GM12878 (cell line): ENCODE data around the gene INPP4B. TPM values are rescaled to one million over a fixed set of nuclear protein-coding genes. Genes with fewer than 3 reads are reported as not detected.

Source experiments
- ATAC-seq: fragments of 200-7000 bp; cut with Tn5 transposase; 3 replicates; pipeline ENCODE4 v1.9.1; 2020; ENCODE audit warnings: mild to moderate bottlenecking, moderate library complexity
- BruUV-seq: library from RNA; stranded (reverse); fragments of 400-500 nt; replicated peaks from 2 replicates; lab custom pipeline; 2021; lab: Mats Ljungman, UMichigan
- CTCF ChIA-PET: fragments of 300-600 bp; sonication (Branson Sonifier 250); formaldehyde crosslinking; extraction: SDS; loops from one replicate; lab custom pipeline; 2021; ENCODE audit warnings: inconsistent platforms; lab: Yijun Ruan, JAX
- POLR2A ChIA-PET: fragments of 350-600 bp; formaldehyde crosslinking; extraction: SDS; loops from one replicate; lab custom pipeline; 2021; ENCODE audit warnings: inconsistent platforms; lab: Charles Lee
- RAD21 ChIA-PET: fragments of 300-600 bp; sonication (Branson Sonifier 250); formaldehyde crosslinking; loops from one replicate; lab custom pipeline; 2023; ENCODE audit warnings: antibody characterized with exemption; ENCODE audit not compliant: unreplicated experiment; lab: Charles Lee
- SMC1A ChIA-PET: fragments of 300-600 bp; sonication (Branson Sonifier 250); formaldehyde crosslinking; loops from one replicate; lab custom pipeline; 2023; ENCODE audit not compliant: unreplicated experiment, uncharacterized antibody; lab: Charles Lee
- DNase-seq: peaks from one replicate; pipeline ENCODE4 v3.0.0-alpha.2; 2011; ENCODE audit warnings: low read depth, low spot score
- FAIRE-seq: peaks from 3 replicates; lab custom pipeline; 2011; peaks lifted over from hg19 to GRCh38; lab: Jason Lieb, UNC
- H2AFZ ChIP-seq: 2 replicates; pipeline ENCODE4 v1.6.0; 2011; ENCODE audit warnings: low read depth, low read length, control low read depth; ENCODE audit not compliant: control insufficient read depth
- H3K27ac ChIP-seq: 2 replicates; pipeline ENCODE4 v1.5.1; 2011; ENCODE audit warnings: control low read depth; ENCODE audit not compliant: control insufficient read depth, insufficient read depth
- H3K27me3 ChIP-seq, 2 experiments: replicated peaks in 1 of 2; 2 replicates each; pipeline versions ENCODE4 v1.6.0 to v1.6.1; 2011; ENCODE audit warnings: low read length in 1 of 2; ENCODE audit not compliant: control insufficient read depth in 2 of 2, insufficient read depth in 2 of 2
- H3K36me3 ChIP-seq, 2 experiments: 2 replicates each; pipeline ENCODE4 v1.5.1; 2011; ENCODE audit warnings: low read length in 1 of 2; ENCODE audit not compliant: control insufficient read depth in 2 of 2, insufficient read depth in 2 of 2
- H3K4me1 ChIP-seq: 2 replicates; pipeline ENCODE4 v1.6.1; 2011; ENCODE audit warnings: mild to moderate bottlenecking, low read length, moderate library complexity, mixed read lengths; ENCODE audit not compliant: control insufficient read depth, insufficient read depth
- H3K4me2 ChIP-seq: 2 replicates; pipeline ENCODE4 v1.6.0; 2011; ENCODE audit warnings: control low read depth; ENCODE audit not compliant: control insufficient read depth, insufficient read depth
- H3K4me3 ChIP-seq: fragments of 200-600 bp; sonication (generic); 2 replicates; pipeline ENCODE4 v1.5.1; 2016
- H3K79me2 ChIP-seq: 2 replicates; pipeline ENCODE4 v1.6.0; 2011; ENCODE audit warnings: low read length; ENCODE audit not compliant: control insufficient read depth, insufficient read depth
- H3K9ac ChIP-seq: 2 replicates; pipeline ENCODE4 v1.8.0; 2011; ENCODE audit warnings: low read length, control low read depth, mixed read lengths; ENCODE audit not compliant: control insufficient read depth, insufficient read depth
- H3K9me3 ChIP-seq: replicated peaks from 3 replicates; pipeline ENCODE4 v1.5.1; 2011; ENCODE audit warnings: mild to moderate bottlenecking, low read length; ENCODE audit not compliant: control insufficient read depth, insufficient read depth
- H4K20me1 ChIP-seq: 2 replicates; pipeline ENCODE4 v1.6.0; 2011; ENCODE audit not compliant: control insufficient read depth, insufficient read depth
- CBX3 ChIP-seq: fragments of 200-600 bp; sonication (generic); IDR thresholded peaks from 2 replicates; pipeline ENCODE4 v1.6.1; 2016; ENCODE audit warnings: low read depth, borderline replicate concordance
- NR2C2 ChIP-seq: IDR thresholded peaks from 2 replicates; pipeline ENCODE4 v1.6.1; 2011; ENCODE audit warnings: borderline replicate concordance, low read depth; ENCODE audit not compliant: control insufficient read depth, insufficient read length
- PAX8 ChIP-seq: fragments of 450-650 bp; IDR thresholded peaks from 2 replicates; pipeline ENCODE4 v1.6.1; 2017; ENCODE audit warnings: mild to moderate bottlenecking, moderate library complexity
- POU2F2 ChIP-seq: IDR thresholded peaks from 3 replicates; pipeline ENCODE4 v1.6.1; 2011; ENCODE audit warnings: low read depth, mild to moderate bottlenecking, low read length, borderline replicate concordance
- SMAD1 ChIP-seq: fragments of 450-650 bp; IDR thresholded peaks from 2 replicates; pipeline ENCODE4 v1.6.1; 2018; ENCODE audit warnings: mild to moderate bottlenecking, low read depth; ENCODE audit not compliant: partially characterized antibody
- SMARCA5 ChIP-seq: fragments of 450-650 bp; IDR thresholded peaks from 2 replicates; pipeline ENCODE4 v1.6.1; 2017; ENCODE audit warnings: mild to moderate bottlenecking
- SREBF1 ChIP-seq: IDR thresholded peaks from 2 replicates; pipeline ENCODE4 v1.6.1; 2012; ENCODE audit warnings: mild to moderate bottlenecking, low read length
- TCF7 ChIP-seq: IDR thresholded peaks from 2 replicates; pipeline ENCODE4 v1.6.1; 2014; ENCODE audit warnings: antibody characterized with exemption, borderline replicate concordance
- WGBS: methylation state at CpG from one replicate; pipeline ENCODE4 v1.1.6; 2016; ENCODE audit warnings: low lambda C conversion rate; ENCODE audit not compliant: insufficient replicate concordance, insufficient coverage; ENCODE audit errors: missing lambda C conversion rate; 5-methylcytosine and 5-hydroxymethylcytosine counted together
- in situ Hi-C: fragments of 300-500 bp; cut with MboI; formaldehyde crosslinking; loops from 9 replicates; pipeline ENCODE4 v1.14.3; 2018; ENCODE audit warnings: mixed read lengths
- intact Hi-C: fragments of 100-400 bp; cut with micrococcal nuclease; formaldehyde crosslinking; loops from one replicate; pipeline ENCODE4 v1.14.2; 2022; ENCODE audit not compliant: unreplicated experiment
- polyA plus RNA-seq, 11 experiments: library from polyadenylated mRNA; depleted of rRNA in 4 of 11; unstranded in 6 of 11; stranded (reverse) in 5 of 11; fragments of >200 nt; fragmentation: Nextera tagmentation in 4 of 11; fragmentation: Illumina TruSeq in 1 of 11; extraction: Ambion mirVana in 4 of 11; extraction: Trizol in 1 of 11; gene quantifications; 1 replicate in 1 of 11; 2 replicates in 10 of 11; pipeline versions ENCODE4 v1.2.1 to v1.2.3, GENCODE V29; 2011 to 2016; ENCODE audit warnings: inconsistent platforms in 2 of 11, missing spikeins in 2 of 11, low read depth in 1 of 11
- total RNA-seq, 4 experiments: library from RNA; depleted of rRNA in 3 of 4; stranded (reverse); fragments of >200 nt in 3 of 4; fragmentation: Illumina TruSeq in 1 of 4; extraction: Trizol in 1 of 4; gene quantifications; 2 replicates each; pipeline versions ENCODE4 v1.2.1 to v1.2.3, GENCODE V29; 2013 to 2021
- TF ChIP-seq, protein P1 (sequence below), 3 experiments: IDR thresholded peaks in 2 of 3; conservative IDR thresholded peaks in 1 of 3; 2 replicates each; pipeline ENCODE4 v1.5.1; 2011; ENCODE audit warnings: low read depth in 3 of 3, low read length in 3 of 3, mild to moderate bottlenecking in 3 of 3, control low read depth in 2 of 3, moderate library complexity in 2 of 3, inconsistent platforms in 1 of 3, mixed read lengths in 1 of 3; ENCODE audit not compliant: control insufficient read depth in 2 of 3, insufficient read depth in 1 of 3; ENCODE audit errors: extremely low read depth in 1 of 3
- TF ChIP-seq, protein P2 (sequence below): IDR thresholded peaks from 2 replicates; pipeline ENCODE4 v1.6.1; 2011; ENCODE audit warnings: low read depth, low read length, improper control_type of control experiment, borderline replicate concordance
- TF ChIP-seq, protein P3 (sequence below): IDR thresholded peaks from 2 replicates; pipeline ENCODE4 v1.6.1; 2012; ENCODE audit warnings: improper control_type of control experiment, low read depth, low read length; ENCODE audit not compliant: insufficient replicate concordance

The INPP4B gene
- total and polyA plus RNA-seq, 10 of the 15 experiments (the other 5 are each of a cell fraction or from before 2014, with no cell fraction given), result 0.53 to 11.2 (median 0.95) TPM

DNA sequence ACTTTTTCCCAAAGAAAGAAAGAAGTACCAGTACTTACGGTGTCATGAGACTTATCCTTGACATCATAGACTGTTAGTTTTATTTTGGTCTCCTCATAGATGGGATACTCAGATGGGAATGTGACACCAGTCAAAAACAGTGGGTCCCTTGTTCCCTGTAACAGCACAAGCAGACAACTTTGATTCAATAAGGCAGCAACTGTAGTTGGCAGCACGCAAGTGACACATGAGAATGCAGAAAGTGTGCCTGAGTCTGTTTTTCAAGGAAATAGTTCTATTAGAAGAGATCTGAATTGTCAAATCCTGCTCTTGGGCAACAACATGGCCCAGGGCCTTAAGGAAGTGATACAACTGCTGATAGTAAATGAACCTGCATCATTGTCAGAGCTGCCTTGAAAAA lies 443.2 kb downstream of the INPP4B start:
- no peak for TF ChIP-seq SREBF1
- no peak for TF ChIP-seq TCF7
- TF ChIP-seq CBX3, result no peak
- no peak for TF ChIP-seq PAX8
- no peak for TF ChIP-seq NR2C2
- TF ChIP-seq, protein P1, sequence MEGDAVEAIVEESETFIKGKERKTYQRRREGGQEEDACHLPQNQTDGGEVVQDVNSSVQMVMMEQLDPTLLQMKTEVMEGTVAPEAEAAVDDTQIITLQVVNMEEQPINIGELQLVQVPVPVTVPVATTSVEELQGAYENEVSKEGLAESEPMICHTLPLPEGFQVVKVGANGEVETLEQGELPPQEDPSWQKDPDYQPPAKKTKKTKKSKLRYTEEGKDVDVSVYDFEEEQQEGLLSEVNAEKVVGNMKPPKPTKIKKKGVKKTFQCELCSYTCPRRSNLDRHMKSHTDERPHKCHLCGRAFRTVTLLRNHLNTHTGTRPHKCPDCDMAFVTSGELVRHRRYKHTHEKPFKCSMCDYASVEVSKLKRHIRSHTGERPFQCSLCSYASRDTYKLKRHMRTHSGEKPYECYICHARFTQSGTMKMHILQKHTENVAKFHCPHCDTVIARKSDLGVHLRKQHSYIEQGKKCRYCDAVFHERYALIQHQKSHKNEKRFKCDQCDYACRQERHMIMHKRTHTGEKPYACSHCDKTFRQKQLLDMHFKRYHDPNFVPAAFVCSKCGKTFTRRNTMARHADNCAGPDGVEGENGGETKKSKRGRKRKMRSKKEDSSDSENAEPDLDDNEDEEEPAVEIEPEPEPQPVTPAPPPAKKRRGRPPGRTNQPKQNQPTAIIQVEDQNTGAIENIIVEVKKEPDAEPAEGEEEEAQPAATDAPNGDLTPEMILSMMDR (IDR thresholded peaks at IDR 0.05 in 2 of 3, conservative IDR thresholded peaks at IDR 0.05 in 1 of 3; ENCODE audit: control insufficient read depth in 2 of 3, extremely low read depth in 1 of 3, insufficient read depth in 1 of 3, low read depth in 3 of 3, low read length in 3 of 3), result no peak
- TF ChIP-seq, protein P2, sequence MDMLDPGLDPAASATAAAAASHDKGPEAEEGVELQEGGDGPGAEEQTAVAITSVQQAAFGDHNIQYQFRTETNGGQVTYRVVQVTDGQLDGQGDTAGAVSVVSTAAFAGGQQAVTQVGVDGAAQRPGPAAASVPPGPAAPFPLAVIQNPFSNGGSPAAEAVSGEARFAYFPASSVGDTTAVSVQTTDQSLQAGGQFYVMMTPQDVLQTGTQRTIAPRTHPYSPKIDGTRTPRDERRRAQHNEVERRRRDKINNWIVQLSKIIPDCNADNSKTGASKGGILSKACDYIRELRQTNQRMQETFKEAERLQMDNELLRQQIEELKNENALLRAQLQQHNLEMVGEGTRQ, result no peak
- no peak for TF ChIP-seq SMARCA5
- TF ChIP-seq SMAD1, result no peak
- TF ChIP-seq POU2F2, result no peak
- TF ChIP-seq, protein P3, sequence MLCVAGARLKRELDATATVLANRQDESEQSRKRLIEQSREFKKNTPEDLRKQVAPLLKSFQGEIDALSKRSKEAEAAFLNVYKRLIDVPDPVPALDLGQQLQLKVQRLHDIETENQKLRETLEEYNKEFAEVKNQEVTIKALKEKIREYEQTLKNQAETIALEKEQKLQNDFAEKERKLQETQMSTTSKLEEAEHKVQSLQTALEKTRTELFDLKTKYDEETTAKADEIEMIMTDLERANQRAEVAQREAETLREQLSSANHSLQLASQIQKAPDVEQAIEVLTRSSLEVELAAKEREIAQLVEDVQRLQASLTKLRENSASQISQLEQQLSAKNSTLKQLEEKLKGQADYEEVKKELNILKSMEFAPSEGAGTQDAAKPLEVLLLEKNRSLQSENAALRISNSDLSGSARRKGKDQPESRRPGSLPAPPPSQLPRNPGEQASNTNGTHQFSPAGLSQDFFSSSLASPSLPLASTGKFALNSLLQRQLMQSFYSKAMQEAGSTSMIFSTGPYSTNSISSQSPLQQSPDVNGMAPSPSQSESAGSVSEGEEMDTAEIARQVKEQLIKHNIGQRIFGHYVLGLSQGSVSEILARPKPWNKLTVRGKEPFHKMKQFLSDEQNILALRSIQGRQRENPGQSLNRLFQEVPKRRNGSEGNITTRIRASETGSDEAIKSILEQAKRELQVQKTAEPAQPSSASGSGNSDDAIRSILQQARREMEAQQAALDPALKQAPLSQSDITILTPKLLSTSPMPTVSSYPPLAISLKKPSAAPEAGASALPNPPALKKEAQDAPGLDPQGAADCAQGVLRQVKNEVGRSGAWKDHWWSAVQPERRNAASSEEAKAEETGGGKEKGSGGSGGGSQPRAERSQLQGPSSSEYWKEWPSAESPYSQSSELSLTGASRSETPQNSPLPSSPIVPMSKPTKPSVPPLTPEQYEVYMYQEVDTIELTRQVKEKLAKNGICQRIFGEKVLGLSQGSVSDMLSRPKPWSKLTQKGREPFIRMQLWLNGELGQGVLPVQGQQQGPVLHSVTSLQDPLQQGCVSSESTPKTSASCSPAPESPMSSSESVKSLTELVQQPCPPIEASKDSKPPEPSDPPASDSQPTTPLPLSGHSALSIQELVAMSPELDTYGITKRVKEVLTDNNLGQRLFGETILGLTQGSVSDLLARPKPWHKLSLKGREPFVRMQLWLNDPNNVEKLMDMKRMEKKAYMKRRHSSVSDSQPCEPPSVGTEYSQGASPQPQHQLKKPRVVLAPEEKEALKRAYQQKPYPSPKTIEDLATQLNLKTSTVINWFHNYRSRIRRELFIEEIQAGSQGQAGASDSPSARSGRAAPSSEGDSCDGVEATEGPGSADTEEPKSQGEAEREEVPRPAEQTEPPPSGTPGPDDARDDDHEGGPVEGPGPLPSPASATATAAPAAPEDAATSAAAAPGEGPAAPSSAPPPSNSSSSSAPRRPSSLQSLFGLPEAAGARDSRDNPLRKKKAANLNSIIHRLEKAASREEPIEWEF, result no peak
- Histone ChIP-seq H4K20me1 (no peaks in the 10 kb centered on the region), H3K4me2 (no peak overlapping the region), H2AFZ (no peak overlapping the region), H3K27me3 (no peaks in the 10 kb centered on the region), H3K4me3 (no peak overlapping the region), H3K79me2 (no peaks in the 10 kb centered on the region), H3K9ac (no peak overlapping the region), H3K9me3 (no peaks in the 10 kb centered on the region), H3K27ac (no peak overlapping the region), H3K36me3 (no peaks in the 10 kb centered on the region), H3K4me1 (no peaks in the 10 kb centered on the region; the same call in 1 of the 2 replicates)
- intact Hi-C loops (loop anchor here (5.0 kb wide), 2 partner anchors 149 to 164 kb away; no protein-coding TSS in a partner anchor), in situ Hi-C loops (no loop called here)
- peak; percentile 3 for ATAC-seq
- ChIA-PET SMC1A (interaction anchor here (0.8 to 6.7 kb wide), 22 partner anchors 11 to 312 kb away, joined by 3 to 55 read pairs (median 5); no protein-coding TSS in a partner anchor), RAD21 (interaction anchor here (0.8 to 9.6 kb wide), 16 partner anchors 11 to 170 kb away, joined by 3 to 60 read pairs (median 4); no protein-coding TSS in a partner anchor), CTCF (interaction anchor here (0.6 to 14.5 kb wide), 13 partner anchors 14 to 171 kb away, joined by 3 to 135 read pairs (median 4); no protein-coding TSS in a partner anchor), POLR2A (interaction anchor here (1.2 to 5.2 kb wide), 4 partner anchors 46 to 166 kb away, joined by 3 to 29 read pairs (median 4); no protein-coding TSS in a partner anchor)
- BruUV-seq, result no TSS peak
- WGBS, result 56% methylated on average over 2 of the region's 2 CpGs
- FAIRE-seq, result no peak
- DNase-seq, result no peak
